CD4-positive, alpha-beta T cell treated with Interferon alpha-2 for 1 hour (primary cell): Measurements from ENCODE around the gene GPHN.

Experiments used
- DNase-seq, 2 donors: peaks; one replicate each; pipeline ENCODE4 v3.0.0-alpha.2; 2020 to 2022

Gene GPHN

DNA sequence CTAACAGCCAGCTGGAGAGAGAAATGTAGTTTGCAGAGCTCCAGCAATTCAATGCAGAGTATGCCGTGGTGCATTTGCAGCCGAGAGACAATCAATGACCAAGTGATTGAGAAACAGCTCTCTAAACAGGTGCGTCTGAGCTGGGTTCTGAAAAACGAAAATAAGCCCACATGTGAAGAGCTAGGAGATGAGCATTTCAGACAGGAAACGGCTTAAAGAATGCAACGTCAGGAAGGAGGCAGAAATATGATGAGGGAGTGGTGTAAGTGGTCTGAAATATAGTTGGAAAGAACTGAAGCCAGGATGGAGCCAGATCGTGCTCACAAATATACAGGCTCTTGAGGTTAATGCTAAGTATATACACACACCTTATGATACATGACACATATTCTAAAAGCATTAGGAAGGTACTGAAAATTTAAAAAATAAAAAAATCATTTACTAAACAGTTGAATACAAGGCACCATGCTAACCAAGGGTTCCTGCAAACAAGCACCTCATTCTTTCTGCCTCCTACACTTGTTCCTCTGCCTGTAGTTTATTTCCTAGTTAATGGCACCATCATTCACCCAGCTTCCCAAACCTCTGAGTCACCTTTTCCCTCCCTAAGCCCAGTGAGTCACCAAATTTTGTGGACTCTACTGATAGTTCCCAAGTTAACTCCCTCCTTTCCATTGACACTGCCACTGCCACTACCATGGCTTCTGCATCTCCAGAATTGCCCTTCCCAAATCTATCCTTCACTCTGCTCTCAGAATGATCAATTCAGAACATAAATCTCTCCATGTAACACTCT, 679.0 kb downstream of the GPHN start:
- no peak for DNase-seq

DNA sequence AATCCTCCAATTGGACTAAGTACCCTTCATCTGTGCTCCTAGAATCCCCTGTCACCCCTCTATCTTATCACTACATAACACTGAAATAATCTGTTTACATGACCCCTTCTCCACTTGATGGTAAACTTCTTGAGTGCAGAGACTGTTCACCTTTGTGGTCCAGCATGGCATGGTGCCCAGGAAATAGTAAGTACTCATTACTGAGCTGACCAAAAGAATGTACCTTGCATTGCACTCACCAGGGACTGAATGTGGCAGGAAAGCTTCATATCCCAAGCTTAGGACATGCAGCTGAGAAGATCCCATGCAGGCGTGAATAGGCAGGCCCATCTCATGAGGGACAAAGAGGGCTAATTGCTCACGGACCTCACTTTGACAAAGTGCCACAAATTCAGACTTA, 679.9 kb downstream of the GPHN start:
- DNase-seq, result no peak

DNA sequence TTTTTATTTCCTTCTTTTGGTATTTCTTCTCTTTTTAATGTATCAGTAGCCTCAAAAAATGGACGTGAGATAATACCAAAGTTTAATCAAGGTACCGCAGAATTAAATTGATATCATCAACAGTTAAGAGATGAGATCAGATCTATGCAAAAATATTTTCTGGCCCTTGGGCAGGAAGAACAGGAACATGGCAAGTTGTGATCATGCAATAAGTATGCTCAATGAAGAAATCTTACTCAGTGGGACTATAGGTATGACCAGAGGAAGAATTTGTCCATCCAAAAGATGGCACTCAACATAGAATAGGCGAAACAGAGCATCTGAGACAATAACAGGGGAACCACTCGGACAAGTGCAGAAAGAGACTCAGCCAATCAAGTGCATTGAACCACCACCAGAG, 680.4 kb downstream of the GPHN start:
- no peak for DNase-seq

DNA sequence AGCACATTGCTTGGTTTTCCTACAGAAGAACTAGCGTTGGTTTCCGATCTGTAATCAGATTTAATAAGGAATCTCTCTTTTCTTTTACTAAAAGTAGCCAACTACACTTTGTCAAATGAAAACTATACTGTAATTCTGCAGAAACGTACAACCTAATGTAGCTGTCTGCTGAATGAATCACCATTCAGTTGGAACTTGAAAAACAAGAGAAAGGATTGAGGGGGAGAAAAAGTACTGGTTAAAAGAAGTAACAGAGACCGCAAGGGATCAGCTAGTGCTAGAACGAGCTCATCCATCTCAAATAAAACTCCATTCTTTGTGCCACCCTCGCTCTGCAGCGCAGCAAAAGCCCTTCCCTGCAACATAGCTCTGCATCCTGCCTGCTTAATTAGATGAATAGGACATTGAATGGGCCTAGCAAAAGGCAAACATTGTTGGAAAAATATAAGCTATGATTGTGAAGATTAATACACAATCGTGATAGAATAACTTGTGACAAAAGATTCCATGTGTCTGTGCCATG, 683.9 kb downstream of the GPHN start:
- DNase-seq, result no peak

DNA sequence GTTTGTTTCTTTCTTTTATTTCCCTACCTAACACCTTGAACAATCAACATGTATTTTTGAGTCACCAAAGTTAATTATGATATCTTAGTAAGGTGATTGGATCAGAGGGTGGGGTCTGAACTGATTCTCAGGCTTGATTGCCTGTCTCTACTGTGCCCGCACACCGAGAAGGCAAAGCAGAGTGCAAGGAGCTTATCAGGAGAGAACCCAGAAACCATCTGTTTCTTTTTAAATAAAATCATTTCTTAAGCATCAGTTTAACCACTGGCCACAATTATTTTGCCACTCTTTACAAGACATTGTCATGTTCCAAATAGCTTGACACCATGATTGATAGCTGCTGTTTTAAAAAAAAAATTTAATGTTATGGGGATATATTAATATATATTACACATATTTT, 684.4 kb downstream of the GPHN start:
- no peak for DNase-seq

DNA sequence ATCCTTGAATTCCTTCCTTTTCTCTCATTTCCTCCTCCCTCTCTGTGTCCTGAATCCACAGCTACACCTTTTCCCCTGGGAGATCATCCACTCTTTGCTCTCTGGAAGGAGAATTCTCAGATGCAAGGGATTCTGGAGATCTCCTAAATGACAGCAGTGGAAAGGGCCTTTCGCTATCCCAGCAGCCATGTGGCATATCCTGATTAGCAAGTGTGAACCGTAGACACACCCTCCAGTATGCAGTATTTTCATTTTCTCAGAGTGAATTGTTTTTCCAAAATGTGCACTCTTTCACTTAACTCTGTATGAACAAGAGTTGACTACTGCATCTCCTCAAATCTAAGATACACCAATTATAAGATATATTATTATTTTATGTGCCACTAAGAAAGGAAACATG, 687.3 kb downstream of the GPHN start:
- DNase-seq, result no peak

DNA sequence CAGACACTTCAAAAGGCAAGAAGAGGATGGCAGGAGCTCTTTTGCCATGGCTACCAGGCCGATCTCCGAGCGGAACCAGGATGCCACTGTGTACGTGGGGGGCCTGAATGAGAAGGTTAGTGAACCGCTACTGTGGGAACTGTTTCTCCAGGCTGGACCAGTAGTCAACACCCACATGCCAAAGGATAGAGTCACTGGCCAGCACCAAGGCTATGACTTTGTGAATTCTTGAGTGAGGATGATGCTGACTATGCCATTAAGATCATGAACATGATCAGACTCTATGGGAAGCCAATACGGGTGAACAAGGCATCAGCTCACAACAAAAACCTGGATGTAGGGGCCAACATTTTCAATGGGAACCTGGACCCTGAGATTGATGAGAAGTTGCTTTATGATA, 691.1 kb downstream of the GPHN start:
- DNase-seq, result no peak

DNA sequence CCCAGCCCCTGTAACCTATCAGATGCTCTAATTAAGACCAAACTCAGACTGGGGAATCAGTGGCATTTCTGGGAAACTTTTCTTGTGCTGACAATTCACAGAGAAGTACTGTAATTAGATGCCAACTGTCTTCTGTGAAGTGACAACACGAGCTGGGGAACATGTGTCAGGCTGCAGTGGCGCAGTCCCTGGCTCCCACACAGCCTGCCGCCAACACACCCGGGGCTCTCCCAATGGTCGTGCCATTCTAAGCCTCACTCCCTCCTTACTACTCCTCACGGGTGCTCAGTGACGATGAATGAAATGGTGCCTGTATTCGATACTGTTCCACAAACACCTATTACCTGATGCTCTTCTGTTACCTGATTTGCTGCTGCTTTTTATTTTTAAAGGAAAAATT, 699.9 kb downstream of the GPHN start:
- no peak for DNase-seq

DNA sequence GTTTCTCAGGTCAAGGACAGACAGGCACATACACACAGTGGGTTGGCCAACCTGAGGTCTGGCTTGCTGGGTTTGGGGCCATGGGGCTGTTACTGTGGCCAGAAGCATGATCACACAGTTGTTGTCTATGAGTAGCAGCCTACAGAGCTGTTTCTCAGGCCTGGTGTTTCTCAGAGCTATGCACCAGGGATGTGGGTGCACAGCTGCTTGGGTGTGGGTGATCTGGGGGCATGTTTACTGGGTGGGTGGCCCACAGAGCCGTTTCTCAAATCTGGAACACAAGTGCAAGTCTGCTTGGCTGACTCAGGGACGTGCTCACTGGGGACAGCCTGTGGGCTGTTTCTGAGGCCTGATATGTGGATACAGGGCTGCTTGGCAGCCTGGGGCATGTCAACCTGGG, 710.2 kb downstream of the GPHN start:
- DNase-seq, result no peak

DNA sequence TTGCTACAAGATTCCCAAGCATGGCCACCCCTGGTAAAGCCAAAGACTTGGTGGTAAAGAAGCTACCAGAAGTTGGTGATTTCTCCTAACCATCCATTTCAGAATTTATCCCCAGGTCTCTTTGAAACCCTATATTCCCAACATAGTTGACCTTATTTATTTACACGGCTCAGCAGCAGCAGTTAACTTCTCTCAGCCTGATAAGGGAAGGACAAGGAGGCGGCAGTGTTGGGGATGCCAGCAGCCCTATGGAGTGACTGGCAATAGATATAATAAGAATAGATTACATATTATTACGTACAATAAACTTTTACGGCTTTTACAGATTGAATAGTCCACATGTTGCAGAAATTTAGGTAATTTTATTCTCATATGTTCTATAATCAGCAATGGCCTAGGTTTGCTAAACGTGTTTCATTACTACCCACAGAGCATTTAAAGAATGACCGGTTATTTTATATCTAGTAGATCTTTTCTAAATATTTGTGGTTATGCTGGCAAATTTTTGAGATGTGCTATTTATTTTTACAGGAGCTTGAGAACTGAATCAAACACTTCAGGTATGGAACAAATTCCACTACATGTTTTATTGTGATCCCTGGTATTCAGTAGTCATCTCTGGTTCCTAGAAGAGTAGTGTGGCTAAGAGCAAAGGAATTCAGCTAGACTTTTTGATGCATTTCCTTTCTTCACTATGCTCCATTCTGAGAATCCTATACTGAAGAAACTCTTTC, 713.5 kb downstream of the GPHN start:
- DNase-seq, result no peak

DNA sequence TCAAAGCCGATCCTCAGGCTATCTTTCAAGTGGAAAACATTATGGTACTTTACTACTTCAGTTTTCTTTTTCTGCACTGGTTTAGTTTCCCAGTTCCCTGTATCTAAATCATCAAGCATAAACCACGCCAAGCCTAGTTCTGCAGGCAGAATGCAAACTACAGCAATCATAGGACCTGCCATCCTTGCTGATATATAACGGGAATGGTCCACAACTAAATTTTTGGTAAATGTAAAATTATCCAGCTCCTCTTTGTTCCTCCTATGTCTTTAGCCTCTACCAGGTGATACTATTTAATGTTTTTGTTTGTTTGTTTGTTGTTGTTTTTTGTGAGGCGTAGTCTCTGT, 714.0 kb downstream of the GPHN start:
- DNase-seq, result no peak

DNA sequence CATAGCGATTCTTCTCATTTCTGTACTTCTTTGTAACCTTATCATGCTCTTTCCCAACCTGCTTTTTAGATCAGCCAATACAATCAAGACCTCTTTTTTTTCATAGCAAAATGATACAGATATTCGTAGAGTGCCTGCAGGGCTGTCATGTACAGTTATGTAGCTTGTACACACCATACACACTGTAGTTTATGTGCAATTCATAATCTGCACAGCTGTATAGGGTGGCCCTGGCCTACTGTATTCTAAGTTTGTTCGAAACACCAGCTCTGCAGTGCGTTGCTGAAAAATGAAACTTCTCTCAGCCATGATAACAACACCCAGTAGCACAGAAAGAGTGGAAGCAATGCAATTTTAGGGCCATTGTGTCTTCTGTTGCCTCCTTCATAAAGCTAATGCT, 717.6 kb downstream of the GPHN start:
- DNase-seq, result no peak

DNA sequence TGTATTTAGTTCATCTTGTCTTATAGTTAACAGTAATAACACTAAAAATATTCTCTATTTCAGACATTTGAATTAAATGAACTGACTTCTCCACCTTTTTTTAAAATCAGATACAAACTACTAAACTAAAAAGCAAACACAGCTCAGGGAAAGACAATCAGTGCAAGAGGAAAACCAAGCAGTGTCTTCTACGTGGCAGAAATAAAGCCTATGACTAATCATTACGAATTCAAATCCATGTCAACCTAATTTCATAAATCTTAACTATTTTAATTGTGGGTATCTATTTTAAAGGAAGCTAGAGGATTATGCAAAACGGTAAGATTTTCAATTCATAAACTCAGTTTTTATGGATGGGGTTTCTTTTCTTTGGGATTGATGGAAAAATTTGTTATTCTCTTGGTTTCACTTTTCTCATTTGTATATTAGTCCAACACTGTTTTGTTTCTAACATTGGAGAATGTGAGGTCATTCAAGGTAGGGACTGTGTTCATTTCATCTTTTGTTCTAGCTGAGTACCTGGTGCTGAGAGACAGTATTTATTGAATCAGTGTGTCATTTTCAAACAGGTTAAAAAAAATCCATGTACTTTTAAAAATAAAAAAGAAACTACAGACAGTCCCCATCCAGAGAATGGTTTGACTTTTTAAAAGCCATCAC, 720.5 kb downstream of the GPHN start:
- no peak for DNase-seq
